K562 (cell line): ENCODE data around the gene BCAN. TPM values are rescaled to one million over a fixed set of nuclear protein-coding genes. Genes with fewer than 3 reads are reported as not detected.

Source experiments
- EP300 ChIP-seq: IDR thresholded peaks from 2 replicates; pipeline ENCODE4 v1.6.1; 2012; ENCODE audit warnings: low read length, improper control_type of control experiment
- MEIS2 ChIP-seq: fragments of 450-650 bp; IDR thresholded peaks from 2 replicates; pipeline ENCODE4 v1.6.1; 2014; ENCODE audit warnings: mild to moderate bottlenecking; ENCODE audit not compliant: partially characterized antibody
- MTA1 ChIP-seq: fragments of 450-650 bp; IDR thresholded peaks from 2 replicates; pipeline ENCODE4 v1.6.1; 2017; ENCODE audit warnings: borderline replicate concordance
- POLR2G ChIP-seq: fragments of 200-400 bp; formaldehyde crosslinking; IDR thresholded peaks from 2 replicates; pipeline ENCODE4 v1.6.1; 2017; ENCODE audit warnings: low read depth, mild to moderate bottlenecking, antibody characterized with exemption, low read length, moderate library complexity
- RREB1 ChIP-seq: fragments of 250-450 bp; sonication (Bioruptor Pico); IDR thresholded peaks from 2 replicates; pipeline ENCODE4 v1.4.0; 2020
- TRIM28 ChIP-seq: fragments of 450-650 bp; IDR thresholded peaks from 2 replicates; pipeline ENCODE4 v1.6.1; 2017
- U2AF2 ChIP-seq: fragments of 200-400 bp; formaldehyde crosslinking; optimal IDR thresholded peaks from 2 replicates; pipeline ENCODE3; 2017; ENCODE audit warnings: low read depth, mild to moderate bottlenecking, low read length
- ZNF589 ChIP-seq: fragments of 200-800 bp; sonication (Bioruptor generic); IDR thresholded peaks from 2 replicates; pipeline ENCODE4 v1.6.1; 2016; ENCODE audit warnings: low read depth, missing genetic modification characterization, missing compliant biosample characterization
- ZNF717 ChIP-seq: fragments of 250-450 bp; sonication (Bioruptor Pico); IDR thresholded peaks from 2 replicates; pipeline ENCODE4 v1.5.0; 2021
- ZSCAN32 ChIP-seq: fragments of 450-650 bp; formaldehyde crosslinking; IDR thresholded peaks from 2 replicates; pipeline ENCODE4 v1.4.0; 2020; ENCODE audit warnings: mild to moderate bottlenecking, moderate library complexity
- polyA plus RNA-seq, 8 experiments: library from polyadenylated mRNA; depleted of rRNA in 4 of 8; stranded (reverse) in 5 of 8; unstranded in 3 of 8; fragments of >200 nt; fragmentation: Nextera tagmentation in 2 of 8; fragmentation: Illumina TruSeq in 1 of 8; extraction: Ambion mirVana in 2 of 8; extraction: Trizol in 1 of 8; gene quantifications; 2 replicates each; pipeline versions ENCODE4 v1.2.1 to v1.2.3, GENCODE V29; 2011 to 2014; ENCODE audit warnings: inconsistent platforms in 1 of 8, missing spikeins in 1 of 8
- total RNA-seq, 7 experiments: library from RNA; depleted of rRNA in 6 of 7; stranded (reverse); fragments of >200 nt in 6 of 7; fragmentation: Illumina TruSeq in 2 of 7; extraction: Trizol in 2 of 7; gene quantifications; 2 replicates each; pipeline versions ENCODE4 v1.2.1 to v1.2.3, GENCODE V29; 2011 to 2021; ENCODE audit warnings: low replicate concordance in 1 of 7
- TF ChIP-seq, protein P1 (sequence below): fragments of 200-800 bp; sonication (Bioruptor generic); IDR thresholded peaks from 2 replicates; pipeline ENCODE4 v1.6.1; 2016; ENCODE audit warnings: missing genetic modification characterization, missing compliant biosample characterization
- TF ChIP-seq, protein P2 (sequence below): IDR thresholded peaks from 2 replicates; pipeline ENCODE4 v1.6.1; 2012; ENCODE audit warnings: low read depth, low read length, improper control_type of control experiment, borderline replicate concordance
- TF ChIP-seq, protein P3 (sequence below): fragments of 250-450 bp; sonication (Bioruptor Pico); IDR thresholded peaks from 2 replicates; pipeline ENCODE4 v1.8.0; 2021; ENCODE audit warnings: borderline replicate concordance, mild to moderate bottlenecking, moderate library complexity; ENCODE audit not compliant: poor library complexity, severe bottlenecking

BCAN gene
- total and polyA plus RNA-seq, 9 of the 15 experiments (the other 6 are each of a cell fraction or from before 2014, with no cell fraction given), result 0.04 to 0.33 (median 0.14) TPM; not detected in 5

- TF ChIP-seq, protein P1, sequence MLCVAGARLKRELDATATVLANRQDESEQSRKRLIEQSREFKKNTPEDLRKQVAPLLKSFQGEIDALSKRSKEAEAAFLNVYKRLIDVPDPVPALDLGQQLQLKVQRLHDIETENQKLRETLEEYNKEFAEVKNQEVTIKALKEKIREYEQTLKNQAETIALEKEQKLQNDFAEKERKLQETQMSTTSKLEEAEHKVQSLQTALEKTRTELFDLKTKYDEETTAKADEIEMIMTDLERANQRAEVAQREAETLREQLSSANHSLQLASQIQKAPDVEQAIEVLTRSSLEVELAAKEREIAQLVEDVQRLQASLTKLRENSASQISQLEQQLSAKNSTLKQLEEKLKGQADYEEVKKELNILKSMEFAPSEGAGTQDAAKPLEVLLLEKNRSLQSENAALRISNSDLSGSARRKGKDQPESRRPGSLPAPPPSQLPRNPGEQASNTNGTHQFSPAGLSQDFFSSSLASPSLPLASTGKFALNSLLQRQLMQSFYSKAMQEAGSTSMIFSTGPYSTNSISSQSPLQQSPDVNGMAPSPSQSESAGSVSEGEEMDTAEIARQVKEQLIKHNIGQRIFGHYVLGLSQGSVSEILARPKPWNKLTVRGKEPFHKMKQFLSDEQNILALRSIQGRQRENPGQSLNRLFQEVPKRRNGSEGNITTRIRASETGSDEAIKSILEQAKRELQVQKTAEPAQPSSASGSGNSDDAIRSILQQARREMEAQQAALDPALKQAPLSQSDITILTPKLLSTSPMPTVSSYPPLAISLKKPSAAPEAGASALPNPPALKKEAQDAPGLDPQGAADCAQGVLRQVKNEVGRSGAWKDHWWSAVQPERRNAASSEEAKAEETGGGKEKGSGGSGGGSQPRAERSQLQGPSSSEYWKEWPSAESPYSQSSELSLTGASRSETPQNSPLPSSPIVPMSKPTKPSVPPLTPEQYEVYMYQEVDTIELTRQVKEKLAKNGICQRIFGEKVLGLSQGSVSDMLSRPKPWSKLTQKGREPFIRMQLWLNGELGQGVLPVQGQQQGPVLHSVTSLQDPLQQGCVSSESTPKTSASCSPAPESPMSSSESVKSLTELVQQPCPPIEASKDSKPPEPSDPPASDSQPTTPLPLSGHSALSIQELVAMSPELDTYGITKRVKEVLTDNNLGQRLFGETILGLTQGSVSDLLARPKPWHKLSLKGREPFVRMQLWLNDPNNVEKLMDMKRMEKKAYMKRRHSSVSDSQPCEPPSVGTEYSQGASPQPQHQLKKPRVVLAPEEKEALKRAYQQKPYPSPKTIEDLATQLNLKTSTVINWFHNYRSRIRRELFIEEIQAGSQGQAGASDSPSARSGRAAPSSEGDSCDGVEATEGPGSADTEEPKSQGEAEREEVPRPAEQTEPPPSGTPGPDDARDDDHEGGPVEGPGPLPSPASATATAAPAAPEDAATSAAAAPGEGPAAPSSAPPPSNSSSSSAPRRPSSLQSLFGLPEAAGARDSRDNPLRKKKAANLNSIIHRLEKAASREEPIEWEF (CRISPR knock-in tag), result 0 out of 2 replicates have a peak, but pooled peaks have one; percentile 31
- peak; percentile 96 for TF ChIP-seq TRIM28
- peak; percentile 58; the same call in 1 of the 2 replicates for TF ChIP-seq ZNF717 (CRISPR knock-in tag)
- peak; percentile 48; the same call in 1 of the 2 replicates for TF ChIP-seq POLR2G
- TF ChIP-seq, protein P2, sequence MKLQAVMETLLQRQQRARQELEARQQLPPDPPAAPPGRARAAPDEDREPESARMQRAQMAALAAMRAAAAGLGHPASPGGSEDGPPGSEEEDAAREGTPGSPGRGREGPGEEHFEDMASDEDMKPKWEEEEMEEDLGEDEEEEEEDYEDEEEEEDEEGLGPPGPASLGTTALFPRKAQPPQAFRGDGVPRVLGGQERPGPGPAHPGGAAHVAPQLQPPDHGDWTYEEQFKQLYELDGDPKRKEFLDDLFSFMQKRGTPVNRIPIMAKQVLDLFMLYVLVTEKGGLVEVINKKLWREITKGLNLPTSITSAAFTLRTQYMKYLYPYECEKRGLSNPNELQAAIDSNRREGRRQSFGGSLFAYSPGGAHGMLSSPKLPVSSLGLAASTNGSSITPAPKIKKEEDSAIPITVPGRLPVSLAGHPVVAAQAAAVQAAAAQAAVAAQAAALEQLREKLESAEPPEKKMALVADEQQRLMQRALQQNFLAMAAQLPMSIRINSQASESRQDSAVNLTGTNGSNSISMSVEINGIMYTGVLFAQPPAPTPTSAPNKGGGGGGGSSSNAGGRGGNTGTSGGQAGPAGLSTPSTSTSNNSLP, result no peak
- peak; percentile 77 for TF ChIP-seq ZNF589 (CRISPR knock-in tag)
- peak; percentile 41 for TF ChIP-seq MEIS2
- no peak for TF ChIP-seq MTA1
- TF ChIP-seq RREB1 (CRISPR knock-in tag), result peak; percentile 39; the same call in 1 of the 2 replicates
- TF ChIP-seq, protein P3, sequence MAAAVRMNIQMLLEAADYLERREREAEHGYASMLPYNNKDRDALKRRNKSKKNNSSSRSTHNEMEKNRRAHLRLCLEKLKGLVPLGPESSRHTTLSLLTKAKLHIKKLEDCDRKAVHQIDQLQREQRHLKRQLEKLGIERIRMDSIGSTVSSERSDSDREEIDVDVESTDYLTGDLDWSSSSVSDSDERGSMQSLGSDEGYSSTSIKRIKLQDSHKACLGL (CRISPR knock-in tag), result peak; percentile 38
- no peak for TF ChIP-seq ZSCAN32 (CRISPR knock-in tag)
- TF ChIP-seq EP300, result peak; percentile 79
- no peak for TF ChIP-seq U2AF2
Observed at GRCh38 chr1:156693848-156694689, 52.2 kb downstream of the BCAN start (continued).
